Measurements from ENCODE around the gene PPARGC1A. TPM values are rescaled to one million over a fixed set of nuclear protein-coding genes. Genes with fewer than 3 reads are reported as not detected.

PPARGC1A gene
- total RNA-seq (ENCODE audit: insufficient read depth, low replicate concordance), result 9.4 TPM

- peak; percentile 61 for DNase-seq (ENCODE audit: low spot score)
Observed at GRCh38 chr4:23889814-23890341, at the start of gene PPARGC1A. Gene PPARGC1A, minus strand, starts transcription at chr4:23890047. Its CDS starts 90 bp downstream, at chr4:23889957.

GRCh38 chr4:23938796-23939195 is 48.9 kb upstream of the PPARGC1A start:
- DNase-seq (ENCODE audit: low spot score), result no peak

- DNase-seq (ENCODE audit: low spot score), result no peak
Observed at GRCh38 chr4:23937173-23937572, 47.3 kb upstream of the PPARGC1A start.

- DNase-seq (ENCODE audit: low spot score), result peak; percentile 30
Observed at GRCh38 chr4:23934915-23935314, 45.1 kb upstream of the PPARGC1A start.

GRCh38 chr4:23934223-23934622 is 44.4 kb upstream of the PPARGC1A start:
- DNase-seq (ENCODE audit: low spot score), result no peak

- no peak for DNase-seq (ENCODE audit: low spot score)
Observed at GRCh38 chr4:23932901-23933308, 43.1 kb upstream of the PPARGC1A start.

- no peak for DNase-seq (ENCODE audit: low spot score)
Observed at GRCh38 chr4:23932186-23932585, 42.3 kb upstream of the PPARGC1A start.

- DNase-seq (ENCODE audit: low spot score), result no peak
Observed at GRCh38 chr4:23931489-23931830, 41.6 kb upstream of the PPARGC1A start.

- no peak for DNase-seq (ENCODE audit: low spot score)
Observed at GRCh38 chr4:23930750-23931488, 41.1 kb upstream of the PPARGC1A start.

GRCh38 chr4:23929248-23929647 is 39.4 kb upstream of the PPARGC1A start:
- no peak for DNase-seq (ENCODE audit: low spot score)

- DNase-seq (ENCODE audit: low spot score), result no peak
Observed at GRCh38 chr4:23924556-23924955, 34.7 kb upstream of the PPARGC1A start.

- DNase-seq (ENCODE audit: low spot score), result no peak
Observed at GRCh38 chr4:23923840-23924239, 34.0 kb upstream of the PPARGC1A start.

GRCh38 chr4:23923141-23923540 is 33.3 kb upstream of the PPARGC1A start:
- no peak for DNase-seq (ENCODE audit: low spot score)

GRCh38 chr4:23922541-23923111 is 32.8 kb upstream of the PPARGC1A start:
- no peak for DNase-seq (ENCODE audit: low spot score)

- no peak for DNase-seq (ENCODE audit: low spot score)
Observed at GRCh38 chr4:23922013-23922412, 32.2 kb upstream of the PPARGC1A start.

GRCh38 chr4:23921447-23921845 is 31.6 kb upstream of the PPARGC1A start:
- DNase-seq (ENCODE audit: low spot score), result no peak

GRCh38 chr4:23920716-23921446 is 31.0 kb upstream of the PPARGC1A start:
- DNase-seq (ENCODE audit: low spot score), result peak; percentile 7

GRCh38 chr4:23920296-23920695 is 30.4 kb upstream of the PPARGC1A start:
- no peak for DNase-seq (ENCODE audit: low spot score)

GRCh38 chr4:23916282-23916681 is 26.4 kb upstream of the PPARGC1A start:
- no peak for DNase-seq (ENCODE audit: low spot score)

GRCh38 chr4:23915459-23916132 is 25.7 kb upstream of the PPARGC1A start:
- no peak for DNase-seq (ENCODE audit: low spot score)

GRCh38 chr4:23911675-23912455 is 22.0 kb upstream of the PPARGC1A start:
- DNase-seq (ENCODE audit: low spot score), result no peak
